IPS-NIHi11 (cell line): ENCODE measurements around the gene LAMTOR3.
"Not testable (repeated sequence)": the region's sequence is repeated elsewhere in the genome, so short reads cannot be mapped to it uniquely, and the experiment has no call there.

ENCODE experiments used
- DNase-seq: peaks from one replicate; pipeline ENCODE4 v3.0.0; 2012; ENCODE audit warnings: mixed read lengths, low spot score

The LAMTOR3 gene

GRCh38 chr4:99830051-99830450, 64.2 kb downstream of the LAMTOR3 start:
- DNase-seq = not testable (repeated sequence)

DNA sequence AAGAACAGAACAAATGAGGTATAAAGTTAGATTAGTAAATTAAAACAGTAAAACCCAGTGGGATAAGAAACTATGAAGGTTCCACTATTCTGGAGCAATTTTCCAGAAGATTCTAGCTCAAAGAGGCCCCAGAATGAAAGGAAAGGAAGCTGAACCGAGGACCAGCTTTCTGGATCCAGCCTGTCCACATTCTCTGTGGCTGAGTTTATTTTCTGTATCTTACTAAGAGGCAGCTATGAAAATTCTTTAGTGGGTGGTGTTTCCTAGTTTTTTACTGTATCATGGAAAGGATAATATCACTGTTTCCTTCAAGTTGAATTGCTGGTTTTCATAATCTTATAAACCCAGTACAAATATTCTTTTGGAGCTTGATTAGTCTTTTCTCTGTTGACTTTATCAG, 65.8 kb downstream of the LAMTOR3 start:
- no peak for DNase-seq
